Left renal pelvis (tissue), 4 donors: ENCODE results near the gene TPRN. TPM values are rescaled to one million over a fixed set of nuclear protein-coding genes. Genes with fewer than 3 reads are reported as not detected.

Source experiments
- DNase-seq, 4 donors: peaks; one replicate each; pipeline ENCODE4 v3.0.0-alpha.2; 2013; ENCODE audit warnings: low read depth in 4 of 4, low spot score in 3 of 4
- polyA plus RNA-seq, 4 donors: library from polyadenylated mRNA; unstranded; fragments of 120-200 nt; gene quantifications; one replicate each; pipeline ENCODE4 v1.2.1, GENCODE V29; 2013; ENCODE audit not compliant: insufficient read length in 4 of 4

Gene TPRN
- polyA plus RNA-seq, 4 donors, result 8.3 to 19.6 (median 11.5) TPM

DNA sequence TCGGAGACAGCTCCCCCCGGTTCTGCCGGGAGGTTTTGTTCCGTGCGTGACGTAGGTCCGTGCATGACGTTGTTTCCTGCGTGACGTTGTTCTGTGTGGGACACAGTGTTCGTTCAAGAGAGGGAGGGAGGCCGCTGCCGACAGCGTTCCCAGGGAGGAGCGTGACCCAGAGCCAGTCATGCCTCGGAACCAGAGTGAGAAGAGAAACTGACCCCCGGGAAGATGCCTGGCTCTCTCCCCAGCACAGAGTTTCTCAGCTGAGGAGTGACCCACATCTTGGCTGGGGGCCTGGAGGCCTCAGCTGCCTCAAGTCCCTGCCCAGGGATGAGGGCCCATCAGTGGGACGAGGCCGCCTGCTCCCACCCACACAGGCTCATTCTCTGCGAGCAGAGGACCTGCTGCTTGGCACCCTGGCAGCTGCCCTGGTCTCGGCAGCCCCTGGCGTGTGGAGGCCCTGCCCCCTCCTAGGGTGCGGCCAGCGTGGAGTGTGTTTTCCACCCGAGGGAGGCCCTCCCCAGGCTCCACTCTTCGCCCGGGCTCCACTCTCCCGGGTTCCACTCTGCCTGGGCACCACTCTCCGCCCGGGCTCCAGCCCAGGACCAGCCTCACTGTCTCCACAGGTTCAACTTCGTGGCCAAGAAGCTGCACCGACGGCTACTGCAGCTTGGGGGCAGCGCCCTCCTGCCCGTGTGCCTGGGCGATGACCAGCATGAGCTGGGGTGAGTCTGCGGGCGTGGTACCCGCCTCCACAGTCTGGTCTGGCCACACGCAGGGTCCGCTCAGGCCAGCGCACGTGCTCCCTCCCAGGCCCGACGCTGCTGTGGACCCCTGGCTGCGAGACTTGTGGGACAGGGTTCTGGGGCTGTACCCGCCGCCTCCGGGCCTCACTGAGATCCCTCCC, 12.9 kb upstream of the TPRN start:
- DNase-seq, result no peak

DNA sequence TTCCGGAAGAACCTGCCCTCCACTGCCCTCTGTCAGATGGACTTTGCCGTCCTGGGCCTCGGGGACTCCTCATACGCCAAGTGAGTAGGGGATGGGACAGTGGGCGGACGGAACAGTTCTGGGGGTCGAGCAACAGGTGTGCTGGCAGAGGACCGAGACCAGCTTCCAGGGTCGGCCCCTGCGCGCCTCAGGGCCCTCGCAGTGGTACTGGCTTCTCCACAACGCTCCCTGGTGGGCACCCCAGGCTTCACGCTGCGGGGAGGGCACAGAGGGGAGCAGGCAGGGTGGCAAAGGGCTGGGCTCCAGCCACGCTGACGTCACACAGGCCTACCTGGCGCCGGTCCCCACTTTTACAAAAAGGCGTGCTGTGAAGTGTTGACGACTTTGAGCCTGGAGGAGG, 12.0 kb upstream of the TPRN start:
- DNase-seq, result no peak

- no peak for DNase-seq
Observed at GRCh38 chr9:137211532-137211931, 11.0 kb upstream of the TPRN start.

- DNase-seq, result no peak
Observed at GRCh38 chr9:137206602-137207001, 6.1 kb upstream of the TPRN start.

- DNase-seq, result peak; percentile 65 to 78 (median 78)
Observed at GRCh38 chr9:137205126-137206069, 4.9 kb upstream of the TPRN start, which contains the start of the genes NDOR1 and TMEM203. Gene NDOR1 (plus strand): TSS chr9:137205700. CDS start chr9:137205778, 78 bp downstream. Gene TMEM203 (minus strand): TSS chr9:137205648. CDS start chr9:137205414, 234 bp downstream.

DNA sequence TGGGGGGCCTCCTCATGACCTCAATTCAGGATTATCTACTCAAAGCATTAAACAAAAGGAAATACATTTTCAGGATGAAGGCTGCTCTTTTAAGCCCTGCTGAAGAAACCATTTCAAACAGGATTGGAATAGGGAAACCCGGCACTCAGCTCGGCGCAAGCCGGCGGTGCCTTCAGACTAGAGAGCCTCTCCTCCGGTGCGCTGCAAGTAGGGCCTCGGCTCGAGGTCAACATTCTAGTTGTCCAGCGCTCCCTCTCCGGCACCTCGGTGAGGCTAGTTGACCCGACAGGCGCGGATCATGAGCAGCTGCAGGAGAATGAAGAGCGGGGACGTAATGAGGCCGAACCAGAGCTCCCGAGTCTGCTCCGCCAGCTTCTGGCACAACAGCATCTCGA, 4.2 kb upstream of the TPRN start:
- no peak for DNase-seq

- no peak for DNase-seq
Observed at GRCh38 chr9:137202966-137203365, 2.4 kb upstream of the TPRN start.

GRCh38 chr9:137201205-137201868, 796 bp upstream of the TPRN start:
- DNase-seq, result no peak

- DNase-seq, result no peak
Observed at GRCh38 chr9:137199411-137200121, 975 bp downstream of the TPRN start.

DNA sequence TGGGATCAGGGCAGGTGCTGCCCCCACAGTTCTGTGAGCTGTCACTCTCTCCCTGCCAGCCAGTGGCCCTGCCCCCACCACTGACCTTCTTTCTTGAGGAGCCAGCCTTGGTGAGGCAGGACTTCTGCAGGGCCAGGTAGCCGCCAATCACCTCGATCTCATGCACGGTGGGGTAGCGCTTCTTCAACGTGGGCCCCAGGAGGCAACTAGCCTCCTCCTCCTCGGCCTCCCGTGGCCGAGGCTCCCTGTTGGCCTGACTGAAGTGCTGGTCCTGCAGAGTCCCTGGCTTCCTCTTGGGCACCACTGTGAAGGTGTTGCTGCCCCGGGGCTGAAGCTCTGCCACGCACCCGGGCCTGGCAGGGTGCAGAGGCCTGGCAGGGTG, 1.6 kb downstream of the TPRN start:
- no peak for DNase-seq

DNA sequence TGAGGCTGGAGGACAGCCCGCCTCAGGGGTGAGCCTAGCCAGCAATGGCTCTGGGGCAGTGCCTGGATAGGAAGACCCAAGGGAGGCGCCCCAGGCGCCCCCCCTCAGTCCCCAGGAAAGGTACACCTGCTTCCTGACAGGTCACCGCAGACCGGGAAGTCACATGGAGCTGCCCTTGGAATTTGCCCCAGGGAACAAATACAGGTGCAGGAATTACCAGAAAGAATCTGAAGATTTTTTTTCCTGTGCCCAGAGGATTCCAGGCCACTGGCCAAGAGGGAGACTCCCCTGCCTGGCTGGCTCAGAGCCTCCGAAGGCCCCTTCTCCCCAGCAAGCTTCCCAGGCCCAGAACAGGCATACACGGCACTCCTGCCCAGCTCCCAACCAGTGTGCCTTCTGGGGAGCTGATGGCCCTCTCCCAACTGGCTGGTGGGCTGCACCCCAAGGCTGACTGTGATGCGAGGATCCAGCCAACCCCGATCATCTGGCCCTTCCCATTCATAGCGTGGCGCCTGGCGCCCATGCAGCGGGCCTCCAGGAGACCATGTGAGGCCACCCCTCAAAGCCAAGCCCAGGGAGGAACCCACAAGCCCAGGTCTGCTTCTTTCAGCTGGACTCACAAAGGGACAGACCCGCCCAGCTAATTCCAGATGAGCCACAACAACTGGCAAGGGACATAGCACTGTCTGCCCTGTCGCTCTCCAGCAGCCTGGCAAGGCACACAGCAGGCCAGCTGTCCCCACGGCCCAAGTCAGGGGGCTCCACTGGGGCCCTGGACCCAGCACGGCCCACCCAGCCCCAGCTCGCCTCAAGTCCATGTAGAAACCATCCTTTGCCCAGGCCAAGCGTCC, 2.3 kb downstream of the TPRN start:
- no peak for DNase-seq

GRCh38 chr9:137195525-137196220, 4.9 kb downstream of the TPRN start:
- DNase-seq, result no peak

- no peak for DNase-seq
Observed at GRCh38 chr9:137194909-137195308, 5.6 kb downstream of the TPRN start.

DNA sequence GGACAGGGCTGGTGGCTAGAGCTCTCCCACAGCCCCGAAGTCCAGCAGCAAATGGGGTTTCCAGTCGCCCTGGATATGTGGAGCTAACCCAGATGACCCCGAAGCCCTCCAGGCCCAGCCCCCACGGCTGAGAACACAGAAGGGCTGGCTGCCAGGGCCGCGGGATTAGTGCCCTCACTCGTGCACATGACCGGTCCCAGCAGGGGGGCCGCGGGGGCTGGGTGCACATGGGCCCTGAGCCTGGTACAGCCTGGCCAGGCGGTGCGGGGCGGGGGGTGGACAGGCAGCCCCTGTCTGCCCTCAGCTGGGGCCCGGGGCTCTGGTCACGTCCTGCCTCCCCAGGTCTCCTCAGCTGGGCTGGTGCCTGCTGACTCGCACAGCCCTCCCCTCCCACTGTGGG, 6.2 kb downstream of the TPRN start:
- no peak for DNase-seq

DNA sequence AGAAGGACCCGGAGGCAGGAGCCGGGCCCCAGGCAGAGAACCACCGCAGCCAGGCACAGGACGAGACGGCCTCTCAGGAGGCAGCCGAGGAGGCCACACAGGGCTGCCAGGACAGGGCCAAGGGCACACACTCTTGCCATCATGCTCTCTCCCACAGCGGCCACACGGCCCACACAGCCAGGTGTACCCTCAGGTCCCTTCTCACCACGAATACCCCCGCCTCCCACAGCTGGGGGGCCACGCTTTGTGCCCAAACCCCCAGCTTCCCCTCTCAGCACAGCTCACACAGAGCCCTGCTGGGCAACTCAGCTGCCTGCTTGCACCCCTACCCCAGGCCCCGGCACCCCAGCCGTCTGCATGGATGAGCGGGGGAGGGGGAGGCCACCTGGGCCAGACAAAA, 6.8 kb downstream of the TPRN start:
- no peak for DNase-seq

- DNase-seq, result no peak
Observed at GRCh38 chr9:137192859-137193258, 7.7 kb downstream of the TPRN start.

- no peak for DNase-seq
Observed at GRCh38 chr9:137192448-137192780, 8.1 kb downstream of the TPRN start.

- no peak for DNase-seq
Observed at GRCh38 chr9:137191691-137192447, 8.7 kb downstream of the TPRN start.
